ENCODE results near the gene TMC5. TPM values are rescaled to one million over a fixed set of nuclear protein-coding genes. Genes with fewer than 3 reads are reported as not detected.
A peak's percentile ranks its signal among the peaks of the same experiment; 100 is the strongest.

The TMC5 gene
- total and polyA plus RNA-seq, 2 of the 13 experiments (the other 11 are each of a cell fraction or from before 2014, with no cell fraction given): 0.09 to 0.41 TPM

DNA sequence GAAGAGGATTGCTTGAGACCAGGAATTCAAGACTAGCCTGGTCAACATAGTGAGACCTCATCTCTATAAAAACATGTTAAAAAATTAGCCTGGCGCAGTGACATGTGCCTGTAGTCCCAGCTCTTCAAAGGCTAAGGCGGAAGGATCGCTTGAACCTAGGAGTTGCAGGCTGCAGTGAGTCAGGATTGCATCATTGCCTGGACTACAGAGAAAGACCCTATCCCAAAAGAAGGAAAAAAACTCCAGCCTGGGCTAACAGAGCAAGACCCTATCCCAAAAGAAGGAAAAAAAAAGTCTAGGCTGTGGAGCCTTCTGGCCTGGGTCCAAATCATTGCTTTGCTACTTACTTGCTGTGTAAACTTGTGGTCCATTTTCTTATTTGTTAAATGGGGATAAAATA is 111.0 kb downstream of the TMC5 start:
- no TSS peak for BruUV-seq (replicated peaks)
- no peak for FAIRE-seq
- ChIA-PET CTCF (ENCODE audit: low intra/inter-chr PET ratio, low total read pairs) (no interaction called here), POLR2A (no interaction called here)
- intact Hi-C loops (cut with micrococcal nuclease; ENCODE audit: unreplicated experiment) (loop anchor here (10.0 kb wide), 1 partner anchor 734 kb away; the partner anchor contains the start of gene RPS15A), in situ Hi-C loops (cut with HindIII; ENCODE audit: extremely low pct_ligation_motif_present, low pct_unique_long_range_greater_than_20kb) (no loop called here)
- Histone ChIP-seq H3K79me2 (ENCODE audit: insufficient read depth, low read length) (peaks cover 33% of the 10 kb centered on the region), H3K27me3 (ENCODE audit: control insufficient read depth in 1 of 2, insufficient read depth in 2 of 2, low read length in 2 of 2) (no peaks in the 10 kb centered on the region; a peak in 1 of 5 replicates), H3K27ac (ENCODE audit: extremely low read length, insufficient read depth, low read length) (no peak overlapping the region), H3K9ac (ENCODE audit: insufficient read depth, low read depth, low read length) (no peak overlapping the region), H2AFZ (ENCODE audit: low read length) (no peak overlapping the region), H3K36me3 (replicated peaks in 1 of 2; ENCODE audit: control insufficient read depth in 1 of 2, insufficient read depth in 2 of 2, low read length in 2 of 2) (peaks cover 6 to 34% of the 10 kb centered on the region in 2 experiments; a peak in 4 of 5 replicates), H3K4me3 (replicated peaks in 1 of 3; ENCODE audit: insufficient read depth in 1 of 3, low read depth in 2 of 3, low read length in 3 of 3) (no peak overlapping the region), H3K9me3 (ENCODE audit: low read length) (no peaks in the 10 kb centered on the region), H4K20me1 (ENCODE audit: insufficient read depth, low read length) (no peaks in the 10 kb centered on the region), H3K4me1 (ENCODE audit: insufficient read depth, low read length) (peaks cover 28% of the 10 kb centered on the region), H3K4me2 (ENCODE audit: low read depth, low read length) (no peak overlapping the region)
- no peak for ATAC-seq
- no peak for DNase-seq (ENCODE audit: low spot score)
- 100% methylated on average over 3 of the region's 3 CpGs for WGBS (ENCODE audit: low lambda C conversion rate)
- TF ChIP-seq CEBPB (IDR thresholded peaks at IDR 0.05; ENCODE audit: borderline replicate concordance, low read depth, low read length): peak; percentile 60; the same call in 1 of the 2 replicates
- no peak for TF ChIP-seq EED (CRISPR knock-in tag; IDR thresholded peaks at IDR 0.05)
- no peak for TF ChIP-seq HES4 (CRISPR knock-in tag; IDR thresholded peaks at IDR 0.05; ENCODE audit: borderline replicate concordance)
- TF ChIP-seq ZNF781 (CRISPR knock-in tag; IDR thresholded peaks at IDR 0.05; ENCODE audit: borderline replicate concordance, not compliant biosample characterization): no peak
- no peak for TF ChIP-seq TEAD2 (CRISPR knock-in tag; IDR thresholded peaks at IDR 0.05)
- no peak for TF ChIP-seq BRF2 (CRISPR knock-in tag; IDR thresholded peaks at IDR 0.05)
- TF ChIP-seq TFDP1 (CRISPR knock-in tag; IDR thresholded peaks at IDR 0.05; ENCODE audit: borderline replicate concordance): no peak
- no peak for TF ChIP-seq ZZZ3 (CRISPR knock-in tag; IDR thresholded peaks at IDR 0.05; ENCODE audit: borderline replicate concordance)
- no peak for TF ChIP-seq ZNF547 (CRISPR knock-in tag; IDR thresholded peaks at IDR 0.05)
- no peak for TF ChIP-seq ZBTB8A (CRISPR knock-in tag; IDR thresholded peaks at IDR 0.05; ENCODE audit: borderline replicate concordance, low read depth)
- peak; percentile 60; the same call in 1 of the 2 replicates for TF ChIP-seq ATF7 (IDR thresholded peaks at IDR 0.05)
- TF ChIP-seq ATF7 (CRISPR knock-in tag; IDR thresholded peaks at IDR 0.05): no peak
- TF ChIP-seq TCF7L2 (IDR thresholded peaks at IDR 0.05; ENCODE audit: low read depth, low read length): no peak
- TF ChIP-seq ZBTB33 (CRISPR knock-in tag; IDR thresholded peaks at IDR 0.05): no peak
- no peak for TF ChIP-seq TOPORS (CRISPR knock-in tag; IDR thresholded peaks at IDR 0.05)
- no peak for TF ChIP-seq HMG20A (CRISPR knock-in tag; IDR thresholded peaks at IDR 0.05; ENCODE audit: borderline replicate concordance)
- TF ChIP-seq ZNF280D (CRISPR knock-in tag; IDR thresholded peaks at IDR 0.05): no peak
